GM21825 (cell line): Measurements from ENCODE around the gene PP2D1.
A peak's percentile ranks its signal among the peaks of the same experiment; 100 is the strongest.
"Not testable (repeated sequence)": the region's sequence is repeated elsewhere in the genome, so short reads cannot be mapped to it uniquely, and the experiment has no call there.

Experiments
- ATAC-seq: cut with Tn5 transposase; IDR thresholded peaks from one replicate; pipeline ENCODE4 v1.9.1; 2021; ENCODE audit warnings: mild to moderate bottlenecking, moderate library complexity; ENCODE audit not compliant: unreplicated experiment

Gene PP2D1

GRCh38 chr3:20040548-20041196, 28.6 kb upstream of the PP2D1 start:
- peak; percentile 47 for ATAC-seq

DNA sequence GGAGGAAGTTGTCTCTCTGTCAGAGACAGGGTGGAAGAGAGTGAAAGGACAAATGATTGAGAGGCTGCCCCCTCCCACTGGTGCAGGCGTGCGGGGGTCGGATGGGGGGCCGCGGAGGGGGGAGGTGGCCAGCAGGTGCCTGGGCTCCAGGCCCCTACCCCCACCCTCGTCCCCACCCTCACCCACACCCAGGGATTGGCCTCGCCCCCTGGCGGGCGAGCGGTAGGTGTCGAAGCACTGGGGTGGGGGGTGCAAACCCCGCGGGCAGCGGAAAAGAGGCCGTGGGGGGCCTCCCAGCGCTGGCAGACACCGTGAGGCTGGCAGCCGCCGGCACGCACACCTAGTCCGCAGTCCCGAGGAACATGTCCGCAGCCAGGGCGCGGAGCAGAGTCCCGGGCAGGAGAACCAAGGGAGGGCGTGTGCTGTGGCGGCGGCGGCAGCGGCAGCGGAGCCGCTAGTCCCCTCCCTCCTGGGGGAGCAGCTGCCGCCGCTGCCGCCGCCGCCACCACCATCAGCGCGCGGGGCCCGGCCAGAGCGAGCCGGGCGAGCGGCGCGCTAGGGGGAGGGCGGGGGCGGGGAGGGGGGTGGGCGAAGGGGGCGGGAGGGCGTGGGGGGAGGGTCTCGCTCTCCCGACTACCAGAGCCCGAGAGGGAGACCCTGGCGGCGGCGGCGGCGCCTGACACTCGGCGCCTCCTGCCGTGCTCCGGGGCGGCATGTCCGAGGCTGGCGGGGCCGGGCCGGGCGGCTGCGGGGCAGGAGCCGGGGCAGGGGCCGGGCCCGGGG, 27.9 kb upstream of the PP2D1 start, which contains the start of gene KAT2B:
KAT2B (plus strand) TSS at position 682 of the 783 bp plus-strand sequence; CDS start at position 714, 32 bp downstream.
- peak; percentile 55 for ATAC-seq

GRCh38 chr3:20039466-20039764, 27.4 kb upstream of the PP2D1 start:
- no peak for ATAC-seq

DNA sequence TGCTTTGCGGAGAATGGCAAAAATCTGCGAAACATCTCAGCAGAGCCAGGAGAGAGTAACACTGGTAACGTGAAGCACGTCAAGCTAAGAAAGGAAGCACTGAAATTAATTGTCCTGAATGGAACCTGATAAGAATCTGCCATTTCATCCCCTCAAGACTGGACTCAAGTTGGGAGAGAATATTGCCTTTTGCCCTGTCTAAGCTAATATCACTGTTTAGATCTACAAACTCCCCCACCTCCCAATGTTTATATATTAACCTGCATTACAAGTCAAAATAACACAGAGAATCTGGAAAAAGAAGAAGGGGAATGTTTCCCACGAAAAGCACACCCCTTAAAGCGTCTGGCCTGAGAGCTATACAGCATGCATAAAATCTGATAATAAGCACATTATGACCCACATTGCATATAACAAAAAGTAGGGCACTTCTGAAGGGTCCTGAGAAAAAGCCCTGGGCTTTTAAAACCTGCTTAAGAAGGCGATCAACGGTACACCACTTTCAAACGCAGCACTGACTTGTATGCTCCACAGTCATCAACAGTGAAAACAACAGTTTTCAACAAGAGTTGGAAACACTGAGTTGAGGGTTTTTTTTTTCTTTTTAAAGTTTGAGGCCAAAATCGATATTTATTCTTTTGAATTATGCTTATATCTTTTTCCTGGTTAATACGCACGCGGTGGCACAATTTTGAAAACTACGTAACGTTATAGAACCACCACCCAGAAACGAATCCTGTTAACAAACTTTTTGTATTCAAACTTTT, 26.8 kb upstream of the PP2D1 start:
- ATAC-seq: no peak

GRCh38 chr3:20037255-20037996, 25.4 kb upstream of the PP2D1 start:
- no peak for ATAC-seq

DNA sequence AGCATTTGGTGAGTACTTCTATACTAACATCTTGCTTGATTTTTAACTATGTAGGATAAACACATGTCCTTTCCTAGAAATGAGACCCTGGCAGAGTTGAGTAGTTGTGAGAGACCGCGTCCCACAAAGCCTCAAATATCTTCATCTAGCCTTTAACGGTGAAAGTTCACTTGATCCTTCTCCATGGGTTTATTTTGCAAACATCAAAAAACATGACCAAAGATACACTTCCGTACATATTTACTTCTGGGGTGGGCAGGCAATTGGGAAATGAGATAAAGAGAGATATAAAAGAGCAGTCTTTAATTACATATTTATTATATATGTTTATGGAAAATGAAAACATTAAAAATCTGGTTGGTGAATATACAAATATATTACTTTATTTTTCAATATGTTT, 23.0 kb upstream of the PP2D1 start:
- ATAC-seq: no peak

- ATAC-seq: not testable (repeated sequence)
Observed at GRCh38 chr3:20031939-20032338, 19.9 kb upstream of the PP2D1 start.

- ATAC-seq: no peak
Observed at GRCh38 chr3:20028905-20029331, 16.9 kb upstream of the PP2D1 start.

DNA sequence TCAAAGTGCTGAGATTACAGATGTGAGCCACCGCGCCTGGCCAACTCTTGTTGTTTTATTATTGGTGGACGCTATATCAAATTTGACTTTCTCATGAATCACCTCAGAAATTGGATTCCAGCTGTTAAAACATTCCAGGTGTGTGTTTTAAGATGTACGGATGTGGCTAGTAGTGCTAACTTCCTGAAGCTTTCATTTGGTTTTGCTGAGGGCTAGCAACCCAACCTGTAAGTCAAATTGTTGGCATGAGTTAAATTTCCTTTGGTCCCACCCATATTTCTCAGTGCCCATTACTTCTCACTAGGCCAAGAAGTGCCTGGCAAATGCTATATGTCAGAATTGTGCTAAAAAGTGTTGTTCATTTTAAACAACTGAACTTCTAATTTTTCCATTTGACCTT, 15.1 kb upstream of the PP2D1 start:
- ATAC-seq: no peak

GRCh38 chr3:20023623-20024405, 11.8 kb upstream of the PP2D1 start:
- no peak for ATAC-seq

DNA sequence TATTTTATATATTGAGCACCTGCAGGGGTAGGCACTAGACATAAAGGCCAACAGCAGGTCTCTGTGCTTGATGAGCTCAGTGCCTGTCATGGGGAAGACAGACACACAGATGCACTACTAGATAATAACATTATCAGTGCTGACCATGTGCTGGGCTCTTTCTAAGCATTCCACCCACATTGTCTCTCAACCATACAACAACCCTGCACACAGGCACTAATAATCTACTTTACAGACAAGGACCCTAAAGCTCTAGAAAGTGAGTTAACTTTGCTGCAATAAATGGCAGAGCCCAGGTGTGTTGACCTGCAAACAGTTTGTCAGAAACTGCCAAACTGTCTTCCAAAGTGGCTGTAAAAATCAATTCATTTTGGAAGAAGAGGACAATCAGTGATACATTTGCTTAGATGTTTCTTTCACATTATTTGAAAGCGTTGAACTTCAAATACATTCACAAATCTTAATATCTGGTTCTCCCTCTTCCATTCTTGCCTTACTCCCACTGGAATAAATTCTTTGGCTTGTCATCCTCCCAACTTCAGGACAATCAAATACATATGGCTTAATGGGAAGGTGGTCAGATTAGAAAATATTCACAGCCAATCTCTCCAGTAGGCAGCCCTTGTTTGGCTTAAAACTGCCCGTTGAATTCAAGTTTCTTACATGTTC, 11.0 kb upstream of the PP2D1 start:
- no peak for ATAC-seq

GRCh38 chr3:20016076-20016475, 4.0 kb upstream of the PP2D1 start:
- not testable (repeated sequence) for ATAC-seq

- ATAC-seq: no peak
Observed at GRCh38 chr3:20015525-20015924, 3.5 kb upstream of the PP2D1 start.

DNA sequence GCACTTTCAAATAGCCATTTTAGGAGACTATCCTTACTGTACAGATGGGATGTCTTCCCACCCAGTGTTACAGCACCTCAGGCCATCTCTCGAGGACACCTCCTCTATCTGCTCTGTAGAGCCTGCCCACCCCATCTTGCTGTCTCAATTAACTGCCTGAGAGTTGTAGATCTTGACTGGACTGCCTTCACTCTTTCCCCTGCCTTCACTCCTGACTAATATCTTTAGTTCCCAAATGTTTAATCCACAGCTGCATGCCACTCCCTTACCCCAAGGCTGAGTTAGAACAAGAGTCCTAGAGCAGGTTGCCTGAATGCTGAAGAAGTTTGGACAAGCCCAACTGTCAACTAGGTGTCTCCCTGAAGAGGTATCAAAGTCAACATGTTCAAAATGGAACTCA, 1.3 kb upstream of the PP2D1 start:
- no peak for ATAC-seq

- ATAC-seq: no peak
Observed at GRCh38 chr3:20008646-20009045, 3.4 kb downstream of the PP2D1 start.

DNA sequence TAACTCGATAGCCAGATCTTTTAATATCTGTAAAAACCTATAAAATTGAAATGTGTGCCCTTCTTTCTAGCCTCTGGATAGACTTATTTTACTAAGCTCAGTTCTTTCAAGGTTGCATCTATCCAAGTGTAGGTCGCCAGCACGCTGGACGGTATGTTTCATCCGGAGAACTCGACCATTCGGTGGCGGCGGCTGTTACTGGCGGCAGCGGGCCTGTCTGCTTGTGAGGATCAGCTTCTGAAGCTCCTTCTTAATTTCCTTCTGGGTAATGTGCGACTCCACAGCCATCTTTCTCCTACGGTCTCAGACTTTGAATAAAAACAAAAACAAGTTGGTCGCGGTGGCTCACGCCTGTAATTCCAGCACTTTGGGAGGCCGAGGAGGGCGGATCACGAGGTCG, 4.1 kb downstream of the PP2D1 start:
- ATAC-seq: no peak

GRCh38 chr3:20001932-20002331, 10.1 kb downstream of the PP2D1 start:
- ATAC-seq: no peak

DNA sequence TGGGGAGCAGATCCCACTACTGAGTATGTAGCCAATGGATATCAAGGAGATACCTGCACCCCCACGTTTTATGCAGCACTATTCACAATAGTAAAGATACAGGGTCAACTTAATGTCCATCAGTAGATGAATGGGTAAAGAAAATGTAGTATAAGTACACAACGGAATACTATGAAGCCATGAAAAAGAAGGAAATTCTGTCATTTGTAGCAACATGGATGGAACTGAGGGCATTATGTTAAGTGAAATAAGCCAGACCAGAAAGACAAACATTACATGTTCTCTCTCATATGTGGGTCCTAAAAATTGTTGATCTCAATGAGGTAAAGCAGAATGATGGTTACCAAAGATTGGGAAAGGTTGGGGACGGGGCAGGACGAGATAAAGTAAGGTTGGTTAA, 14.6 kb downstream of the PP2D1 start:
- no peak for ATAC-seq

GRCh38 chr3:19994796-19995195, 17.3 kb downstream of the PP2D1 start:
- no peak for ATAC-seq

DNA sequence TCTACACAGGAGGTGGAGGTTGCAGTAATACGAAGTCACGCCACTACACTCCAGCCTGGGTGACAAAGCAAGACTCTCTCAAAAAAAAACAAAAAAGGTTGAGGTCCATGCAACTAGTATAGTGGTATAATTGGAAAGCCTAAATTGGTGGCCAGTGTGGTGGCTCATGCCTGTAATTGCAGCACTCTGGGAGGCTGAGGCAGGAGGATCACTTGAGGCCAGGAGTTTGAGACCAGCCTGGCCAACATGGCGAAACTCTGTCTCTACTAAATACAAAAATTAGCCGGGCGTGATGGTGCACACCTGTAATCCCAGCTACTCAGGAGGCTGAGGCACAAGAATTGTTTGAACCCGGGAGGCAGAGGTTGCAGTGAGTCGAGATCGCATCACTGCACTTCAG, 23.2 kb downstream of the PP2D1 start:
- not testable (repeated sequence) for ATAC-seq
